NCI-H2029 (cell line): ENCODE data around the gene YIF1A.

Experiments
- DNase-seq: peaks from one replicate; lab custom pipeline; 2025; lab: John Stamatoyannopoulos, UW

The YIF1A gene

GRCh38 chr11:66243782-66244535, 45.0 kb downstream of the YIF1A start:
- DNase-seq: no peak

DNA sequence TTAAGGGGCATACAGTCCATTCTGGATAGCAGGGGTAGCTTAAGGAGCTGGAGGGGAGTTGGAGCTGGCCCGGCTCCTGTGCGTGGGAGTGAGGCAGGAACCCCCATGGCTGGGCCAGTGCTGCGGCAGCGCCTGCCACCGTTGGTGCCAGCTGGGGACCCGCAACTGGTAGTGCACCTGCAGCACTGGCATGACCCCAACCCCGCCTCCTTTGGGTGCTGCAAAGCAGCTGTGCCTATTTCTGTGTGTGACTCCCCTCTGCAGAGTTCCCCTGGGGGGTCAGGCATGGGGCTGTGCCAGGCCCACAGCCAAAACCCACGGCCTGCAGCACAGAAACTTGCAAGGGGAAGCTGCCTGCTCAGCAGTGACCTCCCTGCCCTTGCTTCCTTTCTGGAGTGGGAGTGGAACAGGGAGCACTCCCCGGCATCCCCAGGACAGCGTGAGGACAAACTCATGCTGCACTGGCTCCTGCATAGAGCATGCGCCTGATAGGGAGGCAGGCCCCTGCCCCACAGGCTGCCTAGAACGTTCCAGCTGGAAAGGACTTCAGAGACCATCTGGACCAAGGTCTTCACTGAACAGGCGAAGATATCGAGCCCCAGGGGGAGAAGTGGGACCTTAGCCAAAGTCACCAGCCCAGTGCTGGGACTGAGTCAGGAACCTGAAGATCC, 46.7 kb downstream of the YIF1A start:
- DNase-seq: no peak

- no peak for DNase-seq
Measured at GRCh38 chr11:66240781-66241136, 48.2 kb downstream of the YIF1A start.

DNA sequence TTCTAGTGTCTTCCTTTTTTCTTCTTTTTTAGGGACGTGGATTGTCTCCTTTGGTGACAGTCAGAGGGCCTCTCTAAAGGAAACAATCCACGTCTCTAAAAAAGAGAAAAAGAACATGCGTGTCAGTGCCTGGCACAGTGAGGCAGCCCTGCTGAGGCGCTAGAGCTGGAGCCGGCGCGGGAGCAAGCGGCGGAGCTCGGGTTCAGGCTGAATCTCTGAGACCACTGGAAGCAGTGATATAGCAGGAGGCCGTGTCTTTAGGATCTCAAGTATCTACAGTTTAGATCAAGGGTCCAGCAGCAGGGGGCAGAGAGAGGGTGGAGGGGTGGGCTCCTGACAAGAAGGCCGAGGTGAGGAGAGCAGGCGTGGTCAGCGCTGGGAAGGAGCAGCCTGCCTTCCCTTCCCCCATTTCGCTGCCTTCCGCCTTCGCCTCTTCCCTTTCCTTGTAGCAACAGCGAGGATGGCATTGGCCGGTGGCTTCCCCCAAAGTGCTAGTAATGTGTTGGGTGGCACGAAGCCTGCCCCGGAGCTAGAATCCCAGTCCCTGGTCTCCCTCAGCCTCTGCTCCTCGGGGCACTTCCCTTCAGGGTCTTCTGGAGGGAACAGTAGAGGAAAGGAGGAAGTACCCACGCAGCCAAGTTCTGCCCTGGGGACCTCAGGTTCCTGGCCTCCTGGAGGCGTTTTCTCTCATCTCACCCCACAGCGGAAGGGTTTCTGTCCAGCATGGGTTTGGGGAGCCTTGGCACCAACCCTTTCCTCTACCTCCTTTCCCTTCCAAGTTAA, 48.8 kb downstream of the YIF1A start:
- DNase-seq: no peak

GRCh38 chr11:66239511-66239910, 49.4 kb downstream of the YIF1A start:
- no peak for DNase-seq

GRCh38 chr11:66238786-66239413, 50.0 kb downstream of the YIF1A start:
- DNase-seq: no peak

- DNase-seq: no peak
Measured at GRCh38 chr11:66237867-66238266, 51.1 kb downstream of the YIF1A start.

- DNase-seq: no peak
Measured at GRCh38 chr11:66235141-66235540, 53.8 kb downstream of the YIF1A start.
